Liver (tissue), 9 donors: ENCODE data around the gene NECTIN4. TPM values are rescaled to one million over a fixed set of nuclear protein-coding genes. Genes with fewer than 3 reads are reported as not detected.

Source experiments
- DNase-seq: peaks from one replicate; pipeline ENCODE4 v3.0.0-alpha.2; 2017; ENCODE audit warnings: low spot score
- H3K27ac ChIP-seq, 2 donors: one replicate each; pipeline ENCODE4 v1.7.0; 2013; ENCODE audit warnings: inconsistent platforms in 2 of 2, low read length in 2 of 2, control low read depth in 1 of 2, low read depth in 1 of 2, mild to moderate bottlenecking in 1 of 2
- H3K27me3 ChIP-seq, 4 donors: one replicate each; pipeline versions ENCODE4 v1.6.1 to v1.7.0; 2013; ENCODE audit warnings: low read length in 3 of 4, inconsistent platforms in 1 of 4, mild to moderate bottlenecking in 1 of 4, moderate library complexity in 1 of 4; ENCODE audit not compliant: control insufficient read depth in 4 of 4, insufficient read depth in 4 of 4
- H3K36me3 ChIP-seq, 4 donors: one replicate each; pipeline versions ENCODE4 v1.6.1 to v1.7.0; 2013; ENCODE audit warnings: low read length in 3 of 4, mild to moderate bottlenecking in 3 of 4, low read depth in 1 of 4, moderate library complexity in 1 of 4; ENCODE audit not compliant: control insufficient read depth in 4 of 4, insufficient read depth in 3 of 4
- H3K4me1 ChIP-seq, 4 donors: one replicate each; pipeline versions ENCODE4 v1.6.1 to v1.7.0; 2013; ENCODE audit warnings: low read length in 3 of 4, mild to moderate bottlenecking in 3 of 4, moderate library complexity in 1 of 4; ENCODE audit not compliant: control insufficient read depth in 4 of 4, insufficient read depth in 4 of 4
- H3K4me3 ChIP-seq, 3 donors: one replicate each; pipeline versions ENCODE4 v1.6.1 to v1.7.0; 2013; ENCODE audit warnings: low read length in 3 of 3, control low read depth in 1 of 3, low read depth in 1 of 3, mild to moderate bottlenecking in 1 of 3
- H3K9ac ChIP-seq, 2 donors: one replicate each; pipeline ENCODE4 v1.7.0; 2013; ENCODE audit warnings: low read length in 2 of 2, mild to moderate bottlenecking in 2 of 2, moderate library complexity in 2 of 2, control low read depth in 1 of 2, low read depth in 1 of 2
- H3K9me3 ChIP-seq, 4 donors: one replicate each; pipeline versions ENCODE4 v1.6.1 to v1.7.0; 2013; ENCODE audit warnings: low read length in 3 of 4; ENCODE audit not compliant: control insufficient read depth in 4 of 4
- EGR1 ChIP-seq, 2 donors: IDR thresholded peaks; 2 replicates each; pipeline ENCODE4 v1.6.1; 2016 to 2018; ENCODE audit warnings: antibody characterized with exemption in 2 of 2, low read depth in 2 of 2
- FOXA1 ChIP-seq: IDR thresholded peaks from 2 replicates; pipeline ENCODE4 v1.6.1; 2016; ENCODE audit warnings: antibody characterized with exemption
- FOXA2 ChIP-seq: IDR thresholded peaks from 2 replicates; pipeline ENCODE4 v1.6.1; 2016; ENCODE audit warnings: antibody characterized with exemption
- GABPA ChIP-seq, 2 donors: IDR thresholded peaks in 1 of 2; conservative IDR thresholded peaks in 1 of 2; 2 replicates each; pipeline ENCODE4 v1.6.1; 2016; ENCODE audit warnings: antibody characterized with exemption in 2 of 2, mild to moderate bottlenecking in 1 of 2, moderate library complexity in 1 of 2
- HNF4A ChIP-seq, 2 donors: conservative IDR thresholded peaks; 2 replicates each; pipeline ENCODE4 v1.6.1; 2016; ENCODE audit warnings: antibody characterized with exemption in 2 of 2, mild to moderate bottlenecking in 2 of 2
- HNF4G ChIP-seq: IDR thresholded peaks from 2 replicates; pipeline ENCODE4 v1.6.1; 2016; ENCODE audit warnings: antibody characterized with exemption
- JUND ChIP-seq, 2 donors: IDR thresholded peaks; 2 replicates each; pipeline ENCODE4 v1.6.1; 2016; ENCODE audit warnings: antibody characterized with exemption in 2 of 2
- NR2F2 ChIP-seq: IDR thresholded peaks from 2 replicates; pipeline ENCODE4 v1.6.1; 2016; ENCODE audit warnings: antibody characterized with exemption
- RAD21 ChIP-seq, 2 donors: IDR thresholded peaks; 2 replicates each; pipeline ENCODE4 v1.6.1; 2016; ENCODE audit warnings: antibody characterized with exemption in 2 of 2, mild to moderate bottlenecking in 2 of 2
- REST ChIP-seq: IDR thresholded peaks from 2 replicates; pipeline ENCODE4 v1.6.1; 2016; ENCODE audit warnings: antibody characterized with exemption, mild to moderate bottlenecking
- RXRA ChIP-seq, 2 donors: IDR thresholded peaks; 2 replicates each; pipeline ENCODE4 v1.6.1; 2017 to 2018; ENCODE audit warnings: antibody characterized with exemption in 2 of 2, mild to moderate bottlenecking in 1 of 2
- SP1 ChIP-seq: IDR thresholded peaks from 2 replicates; pipeline ENCODE4 v1.6.1; 2018; ENCODE audit warnings: antibody characterized with exemption, mild to moderate bottlenecking
- TAF1 ChIP-seq: conservative IDR thresholded peaks from 2 replicates; pipeline ENCODE4 v1.6.1; 2016; ENCODE audit warnings: antibody characterized with exemption, mild to moderate bottlenecking
- YY1 ChIP-seq: IDR thresholded peaks from 2 replicates; pipeline ENCODE4 v1.6.1; 2016; ENCODE audit warnings: antibody characterized with exemption, mild to moderate bottlenecking
- WGBS: extraction: QIAGEN DNeasy Blood & Tissue Kit; methylation state at CpG from one replicate; pipeline ENCODE4 v1.1.7; 2013; 5-methylcytosine and 5-hydroxymethylcytosine counted together
- polyA plus RNA-seq, 2 donors: library from polyadenylated mRNA; stranded (reverse) in 1 of 2; unstranded in 1 of 2; fragments of 200-250 nt in 1 of 2; fragments of >200 nt in 1 of 2; fragmentation: Nextera tagmentation in 1 of 2; extraction: Ambion mirVana in 1 of 2; gene quantifications; one replicate each; pipeline versions ENCODE4 v1.2.1 to v1.2.3, GENCODE V29; 2013 to 2015
- total RNA-seq, 2 donors: library from RNA; depleted of rRNA; stranded (reverse); fragments of >200 nt; gene quantifications; one replicate each; pipeline ENCODE4 v1.2.3, GENCODE V29; 2014
- TF ChIP-seq, protein P1 (sequence below): fragments of 150-350 bp; IDR thresholded peaks from 2 replicates; pipeline ENCODE4 v1.5.1; 2017; ENCODE audit warnings: improper control_type of control experiment, low read depth, low read length; ENCODE audit not compliant: missing input control
- TF ChIP-seq, protein P2 (sequence below): IDR thresholded peaks from 2 replicates; pipeline ENCODE4 v1.6.1; 2016; ENCODE audit warnings: antibody characterized with exemption
- TF ChIP-seq, protein P3 (sequence below): IDR thresholded peaks from 2 replicates; pipeline ENCODE4 v1.6.1; 2016; ENCODE audit warnings: antibody characterized with exemption
- TF ChIP-seq, protein P4 (sequence below): IDR thresholded peaks from 2 replicates; pipeline ENCODE4 v1.6.1; 2016; ENCODE audit warnings: antibody characterized with exemption
- donor health status: healthy.
- donor health status: healthy.
- donor health status: healthy.
- donor health status: healthy.
- donor health status: healthy.

NECTIN4 gene
- total and polyA plus RNA-seq, 4 donors: 0.01 TPM; not detected in 3

DNA sequence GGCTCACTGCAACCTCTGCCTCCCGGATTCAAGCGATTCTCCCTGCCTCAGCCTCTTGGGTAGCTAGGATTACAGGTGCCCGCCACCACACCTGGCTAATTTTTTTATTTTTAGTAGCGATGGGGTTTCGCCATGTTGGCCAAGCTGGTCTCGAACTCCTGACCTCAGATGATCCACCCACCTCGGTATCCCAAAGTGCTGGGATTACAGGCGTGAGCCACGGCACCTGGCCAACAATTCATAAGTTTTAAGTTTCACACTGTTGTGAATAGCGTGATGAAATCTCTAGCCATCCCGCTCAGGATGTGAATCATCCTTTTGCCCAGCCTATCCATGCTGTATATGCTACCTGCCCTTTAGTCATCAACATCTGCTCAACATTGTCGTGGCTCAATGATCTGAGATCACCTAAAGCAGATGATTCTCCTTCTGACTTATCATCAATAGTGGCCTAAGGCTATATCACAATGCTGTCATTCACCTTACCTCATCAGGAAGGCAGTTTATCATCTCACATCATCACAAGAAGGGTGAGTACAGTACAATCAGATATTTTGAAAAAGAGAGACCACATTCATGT is 25.9 kb upstream of the NECTIN4 start:
- Histone ChIP-seq H3K36me3 (peaks cover 0 to 4% (median under 1%) of the 10 kb centered on the region in 4 donors), H3K9me3 (no peaks in the 10 kb centered on the region), H3K4me1 (peaks cover 12 to 47% (median 38%) of the 10 kb centered on the region in 4 donors), H3K27ac (peak overlapping the region in 1 of 2 donors; percentile 12), H3K9ac (no peak overlapping the region), H3K27me3 (no peaks in the 10 kb centered on the region), H3K4me3 (no peak overlapping the region)
- WGBS: 83% methylated on average over 12 of the region's 12 CpGs
- no peak for DNase-seq
- TF ChIP-seq EGR1 (IDR thresholded peaks at IDR 0.05; ENCODE audit: low read depth in 2 of 2) (no peak), RAD21 (IDR thresholded peaks at IDR 0.05) (no peak), JUND (IDR thresholded peaks at IDR 0.05) (no peak), HNF4A (conservative IDR thresholded peaks at IDR 0.05) (no peak), REST (no peak), GABPA (IDR thresholded peaks at IDR 0.05 in 1 of 2, conservative IDR thresholded peaks at IDR 0.05 in 1 of 2) (no peak), SP1 (no peak), YY1 (no peak), RXRA (IDR thresholded peaks at IDR 0.05) (no peak), HNF4G (no peak), TAF1 (no peak), FOXA1 (no peak), FOXA2 (no peak), NR2F2 (no peak)
- TF ChIP-seq, protein P1, sequence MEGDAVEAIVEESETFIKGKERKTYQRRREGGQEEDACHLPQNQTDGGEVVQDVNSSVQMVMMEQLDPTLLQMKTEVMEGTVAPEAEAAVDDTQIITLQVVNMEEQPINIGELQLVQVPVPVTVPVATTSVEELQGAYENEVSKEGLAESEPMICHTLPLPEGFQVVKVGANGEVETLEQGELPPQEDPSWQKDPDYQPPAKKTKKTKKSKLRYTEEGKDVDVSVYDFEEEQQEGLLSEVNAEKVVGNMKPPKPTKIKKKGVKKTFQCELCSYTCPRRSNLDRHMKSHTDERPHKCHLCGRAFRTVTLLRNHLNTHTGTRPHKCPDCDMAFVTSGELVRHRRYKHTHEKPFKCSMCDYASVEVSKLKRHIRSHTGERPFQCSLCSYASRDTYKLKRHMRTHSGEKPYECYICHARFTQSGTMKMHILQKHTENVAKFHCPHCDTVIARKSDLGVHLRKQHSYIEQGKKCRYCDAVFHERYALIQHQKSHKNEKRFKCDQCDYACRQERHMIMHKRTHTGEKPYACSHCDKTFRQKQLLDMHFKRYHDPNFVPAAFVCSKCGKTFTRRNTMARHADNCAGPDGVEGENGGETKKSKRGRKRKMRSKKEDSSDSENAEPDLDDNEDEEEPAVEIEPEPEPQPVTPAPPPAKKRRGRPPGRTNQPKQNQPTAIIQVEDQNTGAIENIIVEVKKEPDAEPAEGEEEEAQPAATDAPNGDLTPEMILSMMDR: no peak
- TF ChIP-seq, protein P2, sequence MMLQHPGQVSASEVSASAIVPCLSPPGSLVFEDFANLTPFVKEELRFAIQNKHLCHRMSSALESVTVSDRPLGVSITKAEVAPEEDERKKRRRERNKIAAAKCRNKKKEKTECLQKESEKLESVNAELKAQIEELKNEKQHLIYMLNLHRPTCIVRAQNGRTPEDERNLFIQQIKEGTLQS: no peak
- TF ChIP-seq, protein P3, sequence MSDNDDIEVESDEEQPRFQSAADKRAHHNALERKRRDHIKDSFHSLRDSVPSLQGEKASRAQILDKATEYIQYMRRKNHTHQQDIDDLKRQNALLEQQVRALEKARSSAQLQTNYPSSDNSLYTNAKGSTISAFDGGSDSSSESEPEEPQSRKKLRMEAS: no peak
- TF ChIP-seq, protein P4, sequence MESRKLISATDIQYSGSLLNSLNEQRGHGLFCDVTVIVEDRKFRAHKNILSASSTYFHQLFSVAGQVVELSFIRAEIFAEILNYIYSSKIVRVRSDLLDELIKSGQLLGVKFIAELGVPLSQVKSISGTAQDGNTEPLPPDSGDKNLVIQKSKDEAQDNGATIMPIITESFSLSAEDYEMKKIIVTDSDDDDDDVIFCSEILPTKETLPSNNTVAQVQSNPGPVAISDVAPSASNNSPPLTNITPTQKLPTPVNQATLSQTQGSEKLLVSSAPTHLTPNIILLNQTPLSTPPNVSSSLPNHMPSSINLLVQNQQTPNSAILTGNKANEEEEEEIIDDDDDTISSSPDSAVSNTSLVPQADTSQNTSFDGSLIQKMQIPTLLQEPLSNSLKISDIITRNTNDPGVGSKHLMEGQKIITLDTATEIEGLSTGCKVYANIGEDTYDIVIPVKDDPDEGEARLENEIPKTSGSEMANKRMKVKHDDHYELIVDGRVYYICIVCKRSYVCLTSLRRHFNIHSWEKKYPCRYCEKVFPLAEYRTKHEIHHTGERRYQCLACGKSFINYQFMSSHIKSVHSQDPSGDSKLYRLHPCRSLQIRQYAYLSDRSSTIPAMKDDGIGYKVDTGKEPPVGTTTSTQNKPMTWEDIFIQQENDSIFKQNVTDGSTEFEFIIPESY: no peak
